Measurements from ENCODE around the gene TUBA4A. TPM values are rescaled to one million over a fixed set of nuclear protein-coding genes. Genes with fewer than 3 reads are reported as not detected.

The TUBA4A gene
- total and polyA plus RNA-seq, 2 experiments from 2014 or later: 44.3 to 77.7 TPM

- H3K27me3 Mint-ChIP-seq (ENCODE audit: insufficient read depth, low read depth, poor library complexity): peaks cover 31% of the 10 kb centered on the region
Observed at GRCh38 chr2:219273937-219274336, 20.2 kb upstream of the TUBA4A start.

More at GRCh38 chr2:219273937-219274336, 20.2 kb upstream of the TUBA4A start:
- H3K4me3 Mint-ChIP-seq: no peak overlapping the region
- H3K27ac Mint-ChIP-seq: no peak overlapping the region
- H3K4me1 ChIP-seq (ENCODE audit: insufficient read depth): peaks cover 28% of the 10 kb centered on the region
- H4K20me1 ChIP-seq (replicated peaks; ENCODE audit: insufficient read depth): no peaks in the 10 kb centered on the region
- H3K9me3 Mint-ChIP-seq: no peaks in the 10 kb centered on the region
- H3K36me3 ChIP-seq (ENCODE audit: insufficient read depth): no peaks in the 10 kb centered on the region
- DNase-seq (ENCODE audit: low spot score): no peak
- no peaks in the 10 kb centered on the region for H3K27me3 ChIP-seq (ENCODE audit: insufficient read depth)
- H2AFZ ChIP-seq: peak overlapping the region; percentile 69; the same call in 1 of the 2 replicates
- no peak overlapping the region for H3K27ac ChIP-seq (ENCODE audit: low read depth)
- H3K79me2 ChIP-seq (replicated peaks; ENCODE audit: insufficient read depth): no peaks in the 10 kb centered on the region
- TF ChIP-seq ZNF114 (CRISPR knock-in tag; IDR thresholded peaks at IDR 0.05) (no peak), JUNB (IDR thresholded peaks at IDR 0.05; ENCODE audit: unreplicated experiment) (no peak), CTCF (conservative IDR thresholded peaks at IDR 0.05; ENCODE audit: low read depth in 2 of 2) (no peak), ZNF331 (CRISPR knock-in tag; IDR thresholded peaks at IDR 0.05; ENCODE audit: low read depth) (no peak), ETS1 (IDR thresholded peaks at IDR 0.05) (no peak), REST (IDR thresholded peaks at IDR 0.05; ENCODE audit: unreplicated experiment) (no peak), EZH2phosphoT487 (IDR thresholded peaks at IDR 0.05; ENCODE audit: unreplicated experiment) (no peak), POLR2AphosphoS5 (IDR thresholded peaks at IDR 0.05; ENCODE audit: low read depth) (no peak), EZH2 (IDR thresholded peaks at IDR 0.05; ENCODE audit: low read depth, unreplicated experiment) (no peak), ZNF462 (CRISPR knock-in tag; IDR thresholded peaks at IDR 0.05) (no peak), NANOG (IDR thresholded peaks at IDR 0.05; ENCODE audit: borderline replicate concordance) (no peak), CREB1 (CRISPR knock-in tag; IDR thresholded peaks at IDR 0.05; ENCODE audit: low read depth) (no peak), STAT1 (IDR thresholded peaks at IDR 0.05; ENCODE audit: unreplicated experiment) (no peak)
- H3K4me3 ChIP-seq: no peak overlapping the region; the same call in 1 of the 2 replicates
- no peak overlapping the region; the same call in 1 of the 2 replicates for H3K4me2 ChIP-seq
- H3K9me2 ChIP-seq (ENCODE audit: insufficient read depth): no peaks in the 10 kb centered on the region
- no peaks in the 10 kb centered on the region for H3K36me3 Mint-ChIP-seq (ENCODE audit: low read depth)
- no peaks in the 10 kb centered on the region for H3F3A ChIP-seq (replicated peaks; ENCODE audit: low read depth)
- peaks cover 34% of the 10 kb centered on the region for H3K4me1 Mint-ChIP-seq
- no peak for ATAC-seq
